HG03175 (cell line): ENCODE results near the gene NBPF11.
"Not testable (repeated sequence)": the region's sequence is repeated elsewhere in the genome, so short reads cannot be mapped to it uniquely, and the experiment has no call there.

ENCODE experiments used
- ATAC-seq: cut with Tn5 transposase; IDR thresholded peaks from one replicate; pipeline ENCODE4 v1.9.1; 2021; ENCODE audit warnings: mild to moderate bottlenecking, moderate library complexity; ENCODE audit not compliant: unreplicated experiment

NBPF11 gene, protein sequence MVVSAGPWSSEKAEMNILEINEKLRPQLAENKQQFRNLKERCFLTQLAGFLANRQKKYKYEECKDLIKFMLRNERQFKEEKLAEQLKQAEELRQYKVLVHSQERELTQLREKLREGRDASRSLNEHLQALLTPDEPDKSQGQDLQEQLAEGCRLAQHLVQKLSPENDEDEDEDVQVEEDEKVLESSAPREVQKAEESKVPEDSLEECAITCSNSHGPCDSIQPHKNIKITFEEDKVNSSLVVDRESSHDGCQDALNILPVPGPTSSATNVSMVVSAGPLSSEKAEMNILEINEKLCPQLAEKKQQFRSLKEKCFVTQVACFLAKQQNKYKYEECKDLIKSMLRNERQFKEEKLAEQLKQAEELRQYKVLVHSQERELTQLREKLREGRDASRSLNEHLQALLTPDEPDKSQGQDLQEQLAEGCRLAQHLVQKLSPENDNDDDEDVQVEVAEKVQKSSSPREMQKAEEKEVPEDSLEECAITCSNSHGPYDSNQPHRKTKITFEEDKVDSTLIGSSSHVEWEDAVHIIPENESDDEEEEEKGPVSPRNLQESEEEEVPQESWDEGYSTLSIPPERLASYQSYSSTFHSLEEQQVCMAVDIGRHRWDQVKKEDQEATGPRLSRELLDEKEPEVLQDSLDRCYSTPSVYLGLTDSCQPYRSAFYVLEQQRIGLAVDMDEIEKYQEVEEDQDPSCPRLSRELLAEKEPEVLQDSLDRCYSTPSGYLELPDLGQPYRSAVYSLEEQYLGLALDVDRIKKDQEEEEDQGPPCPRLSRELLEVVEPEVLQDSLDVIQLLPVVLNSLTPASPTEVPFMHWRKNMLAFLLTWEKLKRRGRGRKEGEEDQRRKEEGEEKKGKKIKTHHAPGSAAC

GRCh38 chr1:148151911-148152656, at the start of gene NBPF11:
Gene NBPF11 (minus strand): TSS chr1:148152281. CDS start chr1:148127003, 25,278 bp downstream.
- ATAC-seq: peak; percentile 80

- not testable (repeated sequence) for ATAC-seq
Measured at GRCh38 chr1:148197396-148197795, 45.3 kb upstream of the NBPF11 start.

GRCh38 chr1:148196949-148197348, 44.9 kb upstream of the NBPF11 start:
- ATAC-seq: not testable (repeated sequence)

DNA sequence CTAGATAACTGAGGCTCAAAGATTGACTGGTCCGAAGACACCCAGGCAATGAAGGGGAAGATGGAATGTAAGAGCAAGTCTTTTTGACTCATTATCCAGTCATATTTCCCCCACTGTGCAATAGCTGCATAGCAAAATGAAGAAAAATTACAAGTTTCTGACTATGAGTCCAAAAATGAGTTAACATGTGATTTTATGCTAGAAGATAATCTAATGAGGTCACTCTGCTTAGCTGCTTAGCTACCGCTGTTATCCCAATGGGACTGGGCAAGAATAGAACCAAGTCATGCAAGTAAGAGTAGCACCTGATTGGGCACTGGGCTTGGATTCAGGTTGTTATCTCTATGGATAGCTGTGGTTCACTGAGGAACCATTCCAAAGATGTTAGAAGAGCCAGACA, 43.0 kb upstream of the NBPF11 start:
- ATAC-seq: not testable (repeated sequence)

GRCh38 chr1:148188768-148189167, 36.7 kb upstream of the NBPF11 start:
- not testable (repeated sequence) for ATAC-seq

DNA sequence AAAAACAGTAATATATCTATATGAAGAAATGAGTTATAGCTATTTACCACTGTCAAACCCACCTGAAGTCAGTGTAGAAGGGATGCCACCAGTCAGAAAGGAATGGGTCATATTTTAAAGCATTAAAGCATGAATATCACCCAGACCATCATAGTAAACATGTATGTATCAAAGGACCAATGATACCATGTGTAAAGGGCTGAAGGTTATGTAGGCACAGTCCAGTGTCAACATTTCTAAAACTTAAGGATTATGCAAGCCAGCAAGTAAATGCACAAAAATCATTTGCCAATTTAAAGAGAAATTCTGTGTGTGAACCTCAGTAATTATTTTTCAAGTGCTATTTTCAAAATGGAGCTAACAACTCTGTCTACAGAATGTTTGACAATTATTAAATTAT, 26.6 kb upstream of the NBPF11 start:
- ATAC-seq: not testable (repeated sequence)

GRCh38 chr1:148175414-148175813, 23.3 kb upstream of the NBPF11 start:
- ATAC-seq: not testable (repeated sequence)

DNA sequence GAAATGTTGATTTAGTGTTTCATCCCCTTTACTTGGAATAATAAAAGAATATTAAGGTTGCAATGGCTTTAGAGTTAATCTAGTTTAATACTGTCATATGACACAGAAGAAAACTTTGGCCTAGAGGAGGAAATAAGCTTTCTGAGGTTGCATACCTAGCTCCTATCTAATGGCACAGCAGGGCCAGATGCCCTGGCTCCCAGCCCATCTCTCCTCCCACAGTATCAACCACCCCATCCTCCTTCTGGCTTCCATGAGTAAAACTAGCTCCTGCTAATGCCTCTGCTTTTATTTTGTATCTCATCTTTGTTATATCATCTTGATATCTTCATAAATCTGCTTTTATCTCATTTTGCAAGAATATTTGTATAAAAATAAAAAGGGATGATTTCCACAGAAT, 19.9 kb upstream of the NBPF11 start:
- not testable (repeated sequence) for ATAC-seq

- no peak for ATAC-seq
Measured at GRCh38 chr1:148166558-148167492, 14.7 kb upstream of the NBPF11 start.

DNA sequence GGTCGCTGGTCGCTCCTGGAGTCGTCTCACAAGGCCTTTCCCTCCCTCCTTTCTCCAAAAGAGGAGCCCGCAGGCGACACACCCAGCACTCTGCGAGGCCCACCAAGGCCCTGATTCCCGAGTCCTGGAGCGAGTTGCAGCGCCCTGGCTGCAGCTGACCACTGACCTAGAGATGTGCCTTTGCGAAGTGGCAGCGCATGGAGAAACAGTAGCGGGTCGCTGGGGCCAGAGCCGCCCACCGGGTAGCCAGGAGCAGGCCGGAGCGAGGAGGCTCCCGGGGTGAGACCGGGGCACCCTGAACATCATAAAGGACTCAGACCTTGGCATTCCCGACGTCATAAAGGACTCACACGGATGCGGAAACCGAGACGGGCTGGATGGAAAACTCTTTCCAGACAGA, 10.3 kb upstream of the NBPF11 start:
- ATAC-seq: no peak

DNA sequence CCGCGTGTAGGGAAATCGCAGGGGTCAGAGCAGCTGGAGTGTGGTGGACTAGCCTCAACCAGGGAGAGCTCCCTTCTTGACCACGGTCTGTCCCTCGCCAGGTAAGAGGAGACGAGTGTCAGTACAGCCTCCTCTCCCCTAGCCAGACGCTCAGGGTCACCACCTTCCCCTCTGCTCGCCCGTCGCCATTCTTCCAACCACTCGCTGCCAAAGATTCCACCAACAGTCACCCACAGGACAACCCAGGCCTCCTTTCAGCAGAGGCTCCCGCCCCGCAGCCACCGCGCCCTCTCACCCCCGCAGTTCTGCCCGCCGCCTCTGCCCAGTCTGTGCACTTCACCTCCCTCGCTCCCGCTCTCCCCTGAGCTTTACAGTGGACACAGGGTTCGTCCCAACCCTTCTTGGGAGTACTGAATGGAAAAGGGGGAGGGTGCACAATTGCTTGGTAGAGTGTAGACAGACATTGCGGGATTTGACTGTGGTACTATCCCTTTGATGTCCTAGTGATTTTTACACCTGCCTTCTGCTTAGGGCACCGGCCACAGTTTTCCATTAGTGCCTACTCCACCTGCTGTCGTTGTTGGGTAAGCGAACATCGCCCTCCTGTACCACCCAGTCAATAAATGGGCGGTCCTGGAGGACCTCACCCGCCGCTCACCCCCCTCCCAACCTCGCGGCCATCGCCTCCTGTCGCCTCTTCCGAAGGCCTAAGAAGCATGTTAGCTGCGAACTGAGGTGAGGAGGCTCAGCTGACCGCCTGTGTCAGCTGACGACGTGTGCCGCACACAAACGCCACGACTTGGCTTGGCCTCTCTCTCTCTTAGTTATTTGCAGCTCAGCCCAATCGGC, 9.2 kb upstream of the NBPF11 start:
- no peak for ATAC-seq

DNA sequence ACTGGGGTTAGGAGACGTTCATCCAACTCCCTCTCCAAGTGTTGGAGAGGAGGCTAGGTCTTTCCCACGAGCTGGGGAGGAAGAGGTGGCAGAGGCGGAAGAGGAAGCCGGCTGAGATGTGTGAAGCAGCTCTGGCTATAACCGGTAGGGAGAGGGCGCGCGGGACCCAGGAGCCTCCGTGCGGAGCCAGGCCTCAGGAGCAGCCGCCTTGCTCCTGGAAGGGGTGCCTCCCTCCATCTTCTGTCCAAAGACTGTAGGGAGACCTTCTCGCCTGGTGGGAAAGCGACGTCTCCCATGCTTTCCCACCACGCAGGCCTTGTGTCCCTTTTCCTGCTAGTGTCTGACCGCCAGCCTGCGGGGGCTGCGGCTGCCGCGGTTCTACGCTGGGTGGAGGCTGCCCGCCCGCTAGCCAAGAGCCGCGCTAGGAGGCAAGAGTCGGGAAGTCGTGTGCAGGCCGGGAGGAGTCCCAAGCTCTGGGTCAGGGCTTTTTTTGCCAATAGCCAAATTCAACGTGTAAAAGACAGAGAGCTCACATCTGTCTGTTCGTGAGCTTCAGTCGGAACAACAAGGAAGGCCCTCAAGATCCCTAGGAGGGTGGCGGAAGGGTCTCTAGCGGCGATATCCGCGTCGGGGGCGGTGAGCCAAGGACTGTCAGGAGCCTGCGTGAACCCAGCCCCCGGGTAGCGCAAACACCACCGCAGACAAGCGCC, 8.4 kb upstream of the NBPF11 start:
- no peak for ATAC-seq

DNA sequence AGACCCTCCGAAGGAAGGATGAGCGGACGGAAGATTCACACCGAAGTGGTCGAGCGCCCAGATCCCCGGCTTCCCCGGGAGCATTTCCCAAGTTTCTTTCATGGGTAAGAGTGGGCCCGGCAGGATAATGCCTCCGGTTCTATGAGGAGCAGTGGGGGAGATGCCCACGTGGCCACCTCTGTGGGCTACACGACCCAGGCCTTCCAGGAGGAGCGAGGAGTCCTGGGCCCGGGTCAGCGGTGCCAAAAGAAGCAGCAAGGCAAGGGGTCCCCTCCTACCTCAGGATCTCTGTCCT, 7.9 kb upstream of the NBPF11 start:
- no peak for ATAC-seq

DNA sequence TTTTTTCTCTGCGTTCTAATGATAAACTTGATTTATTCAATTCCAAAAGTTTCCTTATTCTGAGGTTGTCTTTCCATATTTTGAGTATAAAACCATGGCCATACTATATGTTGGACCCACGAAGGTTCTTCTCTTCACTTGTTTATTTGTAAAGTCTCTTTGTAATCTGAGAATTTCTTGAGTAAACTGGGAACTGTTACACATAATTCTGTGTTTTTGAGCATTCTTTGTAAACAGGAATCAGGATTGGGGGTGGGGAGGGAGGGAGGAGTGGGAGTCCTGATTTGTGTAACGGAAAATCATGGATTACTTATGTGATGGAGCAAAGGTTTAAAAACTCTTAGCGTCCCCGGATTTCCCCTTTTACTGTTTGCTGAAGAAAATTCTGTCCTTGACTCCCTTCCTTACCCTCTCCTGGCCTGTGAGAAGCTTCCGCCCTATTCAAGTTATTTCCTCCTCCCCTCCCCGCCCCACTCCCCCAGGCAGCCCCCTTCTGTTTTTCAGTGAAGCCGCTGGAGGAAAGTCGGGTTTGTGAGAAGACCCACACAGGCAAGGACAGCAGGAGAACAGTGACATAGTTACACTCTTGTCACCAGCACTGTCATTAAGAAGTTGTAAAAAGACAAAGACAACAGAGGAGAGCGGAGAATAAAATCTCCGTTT, 6.4 kb upstream of the NBPF11 start:
- no peak for ATAC-seq

GRCh38 chr1:148157803-148158202, 5.7 kb upstream of the NBPF11 start:
- ATAC-seq: not testable (repeated sequence)

- peak; percentile 42 for ATAC-seq
Measured at GRCh38 chr1:148155494-148156275, 3.6 kb upstream of the NBPF11 start.

DNA sequence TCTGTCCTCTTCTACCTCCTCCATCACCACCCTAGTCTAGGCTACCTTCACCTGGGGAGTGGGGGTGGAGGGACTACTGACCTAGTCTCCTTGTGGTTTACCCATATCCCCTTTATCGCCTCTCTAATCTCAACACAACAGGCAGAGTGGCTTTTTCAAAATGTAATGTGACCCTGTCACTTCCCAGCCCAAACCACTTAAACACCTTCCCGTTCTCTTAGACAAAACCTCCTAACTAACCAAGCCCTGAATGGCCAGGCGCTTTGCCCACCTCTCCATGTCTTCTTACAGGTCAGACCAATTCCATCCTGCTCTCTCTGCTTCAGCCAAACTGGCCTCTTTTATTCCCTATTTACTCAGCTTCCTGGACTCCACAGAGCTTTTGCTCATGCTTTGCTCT, 714 bp upstream of the NBPF11 start:
- ATAC-seq: not testable (repeated sequence)
